WTC11 (cell line): Measurements from ENCODE around the gene PSMF1.

ENCODE experiments used
- CREB1 ChIP-seq: sonication (generic); formaldehyde crosslinking; IDR thresholded peaks from 2 replicates; pipeline ENCODE4 v1.8.0; 2023; ENCODE audit warnings: mild to moderate bottlenecking, missing genetic modification reagents
- CTCF ChIP-seq: fragments of 200-600 bp; IDR thresholded peaks from 2 replicates; pipeline ENCODE4 v1.8.0; 2022; ENCODE audit warnings: antibody characterized with exemption
- FOXK1 ChIP-seq: sonication (generic); formaldehyde crosslinking; IDR thresholded peaks from 2 replicates; pipeline ENCODE4 v1.8.0; 2022; ENCODE audit warnings: mild to moderate bottlenecking, moderate library complexity, missing genetic modification reagents
- FOXP4 ChIP-seq: sonication (generic); formaldehyde crosslinking; IDR thresholded peaks from 2 replicates; pipeline ENCODE4 v1.8.0; 2022; ENCODE audit warnings: mild to moderate bottlenecking, missing genetic modification reagents
- NFYB ChIP-seq: sonication (generic); formaldehyde crosslinking; conservative IDR thresholded peaks from 2 replicates; pipeline ENCODE4 v1.8.0; 2022; ENCODE audit warnings: low read depth, missing genetic modification reagents
- PRDM15 ChIP-seq: sonication (generic); formaldehyde crosslinking; IDR thresholded peaks from 2 replicates; pipeline ENCODE4 v1.8.0; 2022; ENCODE audit warnings: missing genetic modification reagents
- TCF7 ChIP-seq: sonication (generic); formaldehyde crosslinking; IDR thresholded peaks from 2 replicates; pipeline ENCODE4 v1.8.0; 2022; ENCODE audit warnings: mild to moderate bottlenecking, low read depth, missing genetic modification reagents, moderate library complexity
- ZNF232 ChIP-seq: sonication (generic); formaldehyde crosslinking; IDR thresholded peaks from 2 replicates; pipeline ENCODE4 v1.8.0; 2022; ENCODE audit warnings: mild to moderate bottlenecking, missing genetic modification reagents
- ZNF425 ChIP-seq: fragments of 250-450 bp; sonication (Bioruptor Pico); conservative IDR thresholded peaks from 2 replicates; pipeline ENCODE4 v1.9.0; 2021; ENCODE audit warnings: mild to moderate bottlenecking
- TF ChIP-seq, protein P1 (sequence below): sonication (generic); formaldehyde crosslinking; IDR thresholded peaks from 2 replicates; pipeline ENCODE4 v1.8.0; 2022; ENCODE audit warnings: mild to moderate bottlenecking, missing genetic modification reagents

DNA sequence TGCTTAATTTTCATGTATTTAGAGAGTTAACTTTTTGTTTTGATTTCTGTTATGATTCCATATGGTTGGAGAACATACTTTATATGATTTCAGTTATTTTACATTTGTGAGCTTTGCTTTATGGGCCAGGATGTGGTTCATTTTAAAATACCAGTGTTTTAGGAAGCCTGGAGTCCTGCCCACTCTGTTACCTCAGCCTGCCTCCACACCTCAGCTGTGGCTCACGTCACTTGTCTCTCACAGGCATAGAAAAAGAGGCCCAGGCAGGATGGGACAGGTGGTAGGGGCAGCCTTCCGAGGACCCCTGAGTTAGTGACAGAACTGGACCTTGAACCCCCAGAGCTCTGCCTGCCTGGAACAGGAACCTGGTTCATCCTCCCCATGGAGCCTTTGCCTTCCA, 16.0 kb downstream of the PSMF1 start:
- TF ChIP-seq CTCF (no peak), CREB1 (no peak), NFYB (CRISPR knock-in tag) (no peak), FOXP4 (CRISPR knock-in tag) (no peak), ZNF232 (CRISPR knock-in tag) (no peak), ZNF425 (CRISPR knock-in tag) (no peak), TCF7 (CRISPR knock-in tag) (no peak), FOXK1 (CRISPR knock-in tag) (no peak), PRDM15 (CRISPR knock-in tag) (no peak)
- TF ChIP-seq, protein P1, sequence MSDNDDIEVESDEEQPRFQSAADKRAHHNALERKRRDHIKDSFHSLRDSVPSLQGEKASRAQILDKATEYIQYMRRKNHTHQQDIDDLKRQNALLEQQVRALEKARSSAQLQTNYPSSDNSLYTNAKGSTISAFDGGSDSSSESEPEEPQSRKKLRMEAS, result no peak
